ENCODE data around the gene MRPL9. TPM values are rescaled to one million over a fixed set of nuclear protein-coding genes. Genes with fewer than 3 reads are reported as not detected.

MRPL9 gene
- total RNA-seq, 6 experiments from 2014 or later = 91.4 to 116 (median 96.2) TPM

- DNase-seq = no peak
- TF ChIP-seq CTCF (IDR thresholded peaks at IDR 0.05) = no peak
- Mint-ChIP-seq H3K9me3 (no peaks in the 10 kb centered on the region), H3K4me1 (ENCODE audit: low read depth) (peaks cover 59% of the 10 kb centered on the region), H3K4me3 (no peak overlapping the region), H3K36me3 (ENCODE audit: low read depth) (peaks cover 27% of the 10 kb centered on the region), H3K27ac (no peak overlapping the region), H3K27me3 (ENCODE audit: insufficient read depth) (no peaks in the 10 kb centered on the region)
Measured at GRCh38 chr1:151760597-151761385, 2.5 kb downstream of the MRPL9 start.

GRCh38 chr1:151759241-151759640 is 4.1 kb downstream of the MRPL9 start:
- H3K27me3 Mint-ChIP-seq (ENCODE audit: insufficient read depth) = no peaks in the 10 kb centered on the region
- TF ChIP-seq CTCF (IDR thresholded peaks at IDR 0.05) = no peak
- no peak overlapping the region for H3K27ac Mint-ChIP-seq
- peaks cover 27% of the 10 kb centered on the region for H3K36me3 Mint-ChIP-seq (ENCODE audit: low read depth)
- no peak overlapping the region for H3K4me3 Mint-ChIP-seq
- H3K9me3 Mint-ChIP-seq = no peaks in the 10 kb centered on the region
- no peak for DNase-seq
- peaks cover 55% of the 10 kb centered on the region for H3K4me1 Mint-ChIP-seq (ENCODE audit: low read depth)

- TF ChIP-seq CTCF (IDR thresholded peaks at IDR 0.05) = no peak
- DNase-seq = peak; percentile 11
Measured at GRCh38 chr1:151756291-151756690, 7.0 kb downstream of the MRPL9 start.

GRCh38 chr1:151741516-151741915 is 21.8 kb downstream of the MRPL9 start:
- Mint-ChIP-seq H3K4me3 (no peak overlapping the region), H3K36me3 (ENCODE audit: low read depth) (no peaks in the 10 kb centered on the region), H3K27ac (no peak overlapping the region), H3K9me3 (peaks cover 10% of the 10 kb centered on the region), H3K27me3 (ENCODE audit: insufficient read depth) (peaks cover 41% of the 10 kb centered on the region), H3K4me1 (ENCODE audit: low read depth) (no peaks in the 10 kb centered on the region)
- no peak for DNase-seq
- TF ChIP-seq CTCF (IDR thresholded peaks at IDR 0.05) = no peak

More at GRCh38 chr1:151756291-151756690, 7.0 kb downstream of the MRPL9 start:
- H3K27me3 Mint-ChIP-seq (ENCODE audit: insufficient read depth) = peaks cover 3% of the 10 kb centered on the region; the same call in 1 of the 2 replicates
- peaks cover 22% of the 10 kb centered on the region for H3K36me3 Mint-ChIP-seq (ENCODE audit: low read depth)
- H3K4me1 Mint-ChIP-seq (ENCODE audit: low read depth) = peaks cover 31% of the 10 kb centered on the region
- H3K27ac Mint-ChIP-seq = peak overlapping the region; percentile 12
- H3K9me3 Mint-ChIP-seq = no peaks in the 10 kb centered on the region
- no peak overlapping the region for H3K4me3 Mint-ChIP-seq

- DNase-seq = no peak
- Mint-ChIP-seq H3K36me3 (ENCODE audit: low read depth) (no peaks in the 10 kb centered on the region), H3K4me1 (ENCODE audit: low read depth) (no peaks in the 10 kb centered on the region), H3K27ac (no peak overlapping the region), H3K27me3 (ENCODE audit: insufficient read depth) (peaks cover 28% of the 10 kb centered on the region), H3K4me3 (no peak overlapping the region), H3K9me3 (peaks cover 11% of the 10 kb centered on the region)
- TF ChIP-seq CTCF (IDR thresholded peaks at IDR 0.05) = no peak
Measured at GRCh38 chr1:151739590-151740355, 23.5 kb downstream of the MRPL9 start.
